Left renal pelvis (tissue), 4 donors: Measurements from ENCODE around the gene SLN. TPM values are rescaled to one million over a fixed set of nuclear protein-coding genes. Genes with fewer than 3 reads are reported as not detected.

ENCODE experiments used
- polyA plus RNA-seq, 4 donors: library from polyadenylated mRNA; unstranded; fragments of 120-200 nt; gene quantifications; one replicate each; pipeline ENCODE4 v1.2.1, GENCODE V29; 2013; ENCODE audit not compliant: insufficient read length in 4 of 4

Gene SLN
- polyA plus RNA-seq, 4 donors, result 0.24 to 0.92 (median 0.31) TPM; not detected in 1

Other genes starting within 250 kb of the SLN start
- gene ALKBH8, start 146.3 kb downstream of the SLN start, polyA plus RNA-seq, result 10 to 100 TPM in 3 of 4 donors, 1 to 10 TPM in 1; 8.4 to 14.6 (median 11.1) TPM
- under 1 TPM in 3 of 4 donors, not detected in 1; 0.19 to 0.33 (median 0.27) TPM for gene ELMOD1, start 120.9 kb downstream of the SLN start, polyA plus RNA-seq
- gene SLC35F2, start 146.7 kb upstream of the SLN start, polyA plus RNA-seq, result 10 to 100 TPM in 3 of 4 donors, 1 to 10 TPM in 1; 2.4 to 15.8 (median 14.9) TPM
- under 1 TPM; 0.47 to 0.92 (median 0.67) TPM for gene RAB39A, start 216.4 kb upstream of the SLN start, polyA plus RNA-seq